22Rv1 (cell line): Measurements from ENCODE around the gene SGPL1.

Experiments
- ZFX ChIP-seq: fragments of 450-650 bp; IDR thresholded peaks from 2 replicates; pipeline ENCODE4 v1.6.1; 2017; ENCODE audit warnings: antibody characterized with exemption, borderline replicate concordance
- TF ChIP-seq, protein P1 (sequence below): fragments of 450-650 bp; IDR thresholded peaks from 2 replicates; pipeline ENCODE4 v1.5.1; 2017; ENCODE audit warnings: mild to moderate bottlenecking

DNA sequence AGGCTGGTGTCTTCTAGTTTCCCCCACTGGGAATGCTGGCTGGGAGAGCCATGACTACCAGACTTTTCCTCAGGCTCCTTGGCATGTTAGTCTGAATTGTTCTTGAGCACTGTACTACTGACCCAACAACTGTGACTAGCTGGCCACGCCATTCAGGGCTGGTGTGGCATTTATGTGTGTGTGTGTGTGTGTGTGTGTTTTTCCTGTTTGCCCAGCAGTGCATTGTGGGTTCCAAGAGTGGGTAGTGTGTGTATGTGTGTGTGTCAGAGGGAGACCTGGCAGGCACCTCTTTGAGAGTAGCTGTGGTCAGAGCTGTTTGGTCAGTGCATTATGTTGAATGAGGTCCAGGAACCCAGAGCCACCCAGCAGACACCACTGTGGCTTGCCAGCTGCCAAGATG, 63.5 kb downstream of the SGPL1 start:
- TF ChIP-seq, protein P1, sequence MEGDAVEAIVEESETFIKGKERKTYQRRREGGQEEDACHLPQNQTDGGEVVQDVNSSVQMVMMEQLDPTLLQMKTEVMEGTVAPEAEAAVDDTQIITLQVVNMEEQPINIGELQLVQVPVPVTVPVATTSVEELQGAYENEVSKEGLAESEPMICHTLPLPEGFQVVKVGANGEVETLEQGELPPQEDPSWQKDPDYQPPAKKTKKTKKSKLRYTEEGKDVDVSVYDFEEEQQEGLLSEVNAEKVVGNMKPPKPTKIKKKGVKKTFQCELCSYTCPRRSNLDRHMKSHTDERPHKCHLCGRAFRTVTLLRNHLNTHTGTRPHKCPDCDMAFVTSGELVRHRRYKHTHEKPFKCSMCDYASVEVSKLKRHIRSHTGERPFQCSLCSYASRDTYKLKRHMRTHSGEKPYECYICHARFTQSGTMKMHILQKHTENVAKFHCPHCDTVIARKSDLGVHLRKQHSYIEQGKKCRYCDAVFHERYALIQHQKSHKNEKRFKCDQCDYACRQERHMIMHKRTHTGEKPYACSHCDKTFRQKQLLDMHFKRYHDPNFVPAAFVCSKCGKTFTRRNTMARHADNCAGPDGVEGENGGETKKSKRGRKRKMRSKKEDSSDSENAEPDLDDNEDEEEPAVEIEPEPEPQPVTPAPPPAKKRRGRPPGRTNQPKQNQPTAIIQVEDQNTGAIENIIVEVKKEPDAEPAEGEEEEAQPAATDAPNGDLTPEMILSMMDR: no peak
- TF ChIP-seq ZFX: no peak
